ENCODE measurements around the gene MRPL24.

MRPL24 gene

DNA sequence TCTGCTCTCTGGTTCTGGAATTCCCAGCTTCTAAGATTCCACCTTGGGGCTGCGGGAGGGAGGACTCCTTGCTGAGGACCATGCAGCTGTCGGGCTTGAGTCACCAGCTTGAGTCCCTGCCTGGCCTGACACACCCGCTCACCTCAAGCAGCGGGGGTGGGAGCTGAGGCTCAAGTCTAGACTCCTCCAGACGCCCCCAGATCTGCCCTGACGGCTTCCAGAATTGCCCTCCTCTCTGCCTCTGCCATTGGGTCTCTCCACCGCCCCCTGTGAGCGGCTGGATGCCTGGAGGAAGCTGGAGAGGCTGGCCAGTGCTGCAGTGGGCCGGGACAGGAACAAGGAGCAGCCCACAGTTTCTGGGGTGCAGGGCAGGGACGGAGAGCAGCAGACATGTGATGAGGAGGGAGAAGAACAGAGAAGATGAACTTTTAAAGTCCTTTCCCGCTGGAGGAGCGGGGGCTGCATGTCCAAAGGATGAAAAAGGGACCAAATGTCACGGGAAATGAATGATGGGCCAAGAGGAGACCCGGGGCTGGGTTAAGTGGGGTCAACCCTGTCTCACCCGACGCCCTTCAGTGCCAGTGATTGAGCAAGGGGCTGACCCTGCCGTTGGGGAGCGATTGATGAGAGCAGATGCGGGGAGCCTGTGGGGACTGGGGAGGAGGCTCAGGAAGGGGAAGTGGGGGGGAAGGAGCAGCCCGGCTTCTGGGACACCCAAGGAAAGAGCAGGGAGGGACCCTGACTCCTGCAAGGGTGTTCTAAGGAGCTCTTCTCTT is 49.0 kb downstream of the MRPL24 start:
- DNase-seq: no peak

DNA sequence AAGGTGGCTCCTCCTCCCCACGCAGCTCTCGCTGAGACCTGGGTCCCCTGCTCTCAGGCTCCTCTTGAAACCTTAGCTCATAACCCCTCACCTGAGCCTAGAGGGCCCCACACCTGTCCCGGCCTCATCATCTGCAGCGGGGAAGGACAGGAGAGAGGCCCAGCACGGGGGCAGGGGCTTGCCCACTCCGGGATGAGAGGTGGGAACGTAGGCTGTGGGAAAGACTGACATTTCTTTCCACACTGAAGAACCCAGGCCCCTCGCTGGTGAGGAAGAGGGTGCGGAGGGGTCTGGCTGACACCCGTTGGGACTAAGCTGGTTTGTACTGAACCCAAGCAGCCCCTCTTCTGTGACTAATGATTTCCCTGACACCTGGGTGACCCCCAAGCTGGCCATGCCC is 49.7 kb downstream of the MRPL24 start:
- no peak for DNase-seq

- DNase-seq: no peak
Measured at GRCh38 chr1:156690675-156691036, 50.2 kb downstream of the MRPL24 start.

GRCh38 chr1:156689953-156690674 is 50.8 kb downstream of the MRPL24 start:
- DNase-seq: no peak

GRCh38 chr1:156689035-156689952 is 51.6 kb downstream of the MRPL24 start:
- peak; percentile 78 for DNase-seq
